CD14-positive monocyte (primary cell): ENCODE results near the gene MC3R. TPM values are rescaled to one million over a fixed set of nuclear protein-coding genes. Genes with fewer than 3 reads are reported as not detected.

Source experiments
- DNase-seq, 3 donors: peaks; one replicate each; pipeline ENCODE4 v3.0.0-alpha.2; 2011 to 2022
- H2AFZ ChIP-seq: 2 replicates; pipeline ENCODE4 v1.6.0; 2012; ENCODE audit warnings: mild to moderate bottlenecking, low read depth, low read length, inconsistent platforms; ENCODE audit not compliant: insufficient read depth, poor library complexity, severe bottlenecking
- H3K27ac ChIP-seq, 2 donors: 1 replicate in 1 of 2; 2 replicates in 1 of 2; pipeline ENCODE4 v1.5.1; 2012 to 2013; ENCODE audit warnings: low read length in 2 of 2, control low read depth in 1 of 2, inconsistent platforms in 1 of 2, low read depth in 1 of 2, mild to moderate bottlenecking in 1 of 2
- H3K27me3 ChIP-seq, 2 donors: one replicate each; pipeline versions ENCODE4 v1.6.0 to v1.6.1; 2011 to 2013; ENCODE audit warnings: low read length in 2 of 2; ENCODE audit not compliant: control insufficient read depth in 2 of 2, insufficient read depth in 2 of 2
- H3K36me3 ChIP-seq, 2 donors: replicated peaks in 1 of 2; 1 replicate in 1 of 2; 2 replicates in 1 of 2; pipeline versions ENCODE4 v1.5.1 to v1.6.1; 2012 to 2013; ENCODE audit warnings: low read length in 2 of 2, control low read depth in 1 of 2, inconsistent platforms in 1 of 2, mild to moderate bottlenecking in 1 of 2; ENCODE audit not compliant: insufficient read depth in 2 of 2, control insufficient read depth in 1 of 2
- H3K4me1 ChIP-seq, 2 donors: 1 replicate in 1 of 2; 2 replicates in 1 of 2; pipeline versions ENCODE4 v1.5.1 to v1.6.1; 2012 to 2013; ENCODE audit warnings: low read length in 2 of 2, control low read depth in 1 of 2, inconsistent platforms in 1 of 2, mild to moderate bottlenecking in 1 of 2, moderate library complexity in 1 of 2; ENCODE audit not compliant: insufficient read depth in 2 of 2, control insufficient read depth in 1 of 2
- H3K4me2 ChIP-seq: replicated peaks from 2 replicates; pipeline ENCODE3; 2012; ENCODE audit warnings: low read length, moderate library complexity, mild to moderate bottlenecking; ENCODE audit not compliant: poor library complexity, severe bottlenecking; ENCODE audit errors: extremely low read depth
- H3K4me3 ChIP-seq, 3 experiments: fragments of 200-600 bp in 1 of 3; sonication (generic) in 1 of 3; replicated peaks in 1 of 3; 1 replicate in 2 of 3; 2 replicates in 1 of 3; pipeline ENCODE4 v1.5.1; 2011 to 2013; ENCODE audit warnings: low read length in 3 of 3, mild to moderate bottlenecking in 3 of 3, control low read depth in 2 of 3, low read depth in 2 of 3, inconsistent platforms in 1 of 3, moderate library complexity in 1 of 3
- H3K79me2 ChIP-seq: 2 replicates; pipeline ENCODE4 v1.6.0; 2012; ENCODE audit warnings: mild to moderate bottlenecking, control low read depth, inconsistent platforms, low read length, moderate library complexity; ENCODE audit not compliant: insufficient read depth
- H3K9ac ChIP-seq: 2 replicates; pipeline ENCODE4 v1.6.0; 2017; ENCODE audit warnings: low read length, mild to moderate bottlenecking; ENCODE audit not compliant: insufficient read depth, poor library complexity, severe bottlenecking
- H3K9me3 ChIP-seq, 2 donors: replicated peaks in 1 of 2; 1 replicate in 1 of 2; 2 replicates in 1 of 2; pipeline versions ENCODE4 v1.5.1 to v1.6.1; 2012 to 2013; ENCODE audit warnings: low read length in 2 of 2, control low read depth in 1 of 2; ENCODE audit not compliant: control insufficient read depth in 1 of 2, insufficient read depth in 1 of 2
- H4K20me1 ChIP-seq: 2 replicates; pipeline ENCODE4 v1.6.0; 2012; ENCODE audit warnings: mild to moderate bottlenecking, low read length, control low read depth, moderate library complexity; ENCODE audit not compliant: insufficient read depth
- H3K27ac Mint-ChIP-seq, 7 donors: one replicate each; pipeline ENCODE4 v1.8.0; 2020; ENCODE audit warnings: mild to moderate bottlenecking in 7 of 7, mixed read lengths in 7 of 7, moderate library complexity in 6 of 7, inconsistent platforms in 2 of 7
- H3K27me3 Mint-ChIP-seq, 3 donors: one replicate each; pipeline ENCODE4 v1.8.0; 2021 to 2022; ENCODE audit warnings: low read depth in 3 of 3, mild to moderate bottlenecking in 3 of 3, mixed read lengths in 3 of 3, moderate library complexity in 3 of 3, inconsistent platforms in 1 of 3
- H3K36me3 Mint-ChIP-seq, 2 donors: one replicate each; pipeline ENCODE4 v1.8.0; 2020; ENCODE audit warnings: mixed read lengths in 2 of 2, inconsistent platforms in 1 of 2, mild to moderate bottlenecking in 1 of 2
- H3K4me1 Mint-ChIP-seq: one replicate; pipeline ENCODE4 v1.8.0; 2020; ENCODE audit warnings: mild to moderate bottlenecking, mixed read lengths
- H3K4me3 Mint-ChIP-seq, 2 donors: one replicate each; pipeline ENCODE4 v1.8.0; 2020; ENCODE audit warnings: mild to moderate bottlenecking in 2 of 2, mixed read lengths in 2 of 2, moderate library complexity in 1 of 2
- H3K9me3 Mint-ChIP-seq, 7 donors: one replicate each; pipeline ENCODE4 v1.8.0; 2020 to 2022; ENCODE audit warnings: mixed read lengths in 7 of 7, mild to moderate bottlenecking in 6 of 7, moderate library complexity in 6 of 7, inconsistent platforms in 2 of 7
- WGBS: methylation state at CpG from one replicate; pipeline ENCODE4 v1.1.5; 2013; ENCODE audit warnings: missing lambda C conversion rate; ENCODE audit not compliant: insufficient coverage; 5-methylcytosine and 5-hydroxymethylcytosine counted together
- intact Hi-C, 2 donors: fragments of 100-400 bp; cut with micrococcal nuclease; formaldehyde crosslinking; loops; one replicate each; pipeline versions ENCODE4 v1.15.0 to v1.15.1; 2023
- polyA plus RNA-seq, 3 donors: library from polyadenylated mRNA; depleted of rRNA in 1 of 3; unstranded in 2 of 3; stranded (reverse) in 1 of 3; fragments of 300-500 nt in 2 of 3; fragments of >200 nt in 1 of 3; fragmentation: Illumina TruSeq in 2 of 3; gene quantifications; 1 replicate in 2 of 3; 2 replicates in 1 of 3; pipeline ENCODE4 v1.2.3, GENCODE V29; 2012 to 2021
- TF ChIP-seq, protein P1 (sequence below): fragments of 200-600 bp; IDR thresholded peaks from one replicate; pipeline ENCODE4 v1.8.0; 2022; ENCODE audit warnings: antibody characterized with exemption, mild to moderate bottlenecking

MC3R gene
- polyA plus RNA-seq, 3 donors, result not detected

DNA sequence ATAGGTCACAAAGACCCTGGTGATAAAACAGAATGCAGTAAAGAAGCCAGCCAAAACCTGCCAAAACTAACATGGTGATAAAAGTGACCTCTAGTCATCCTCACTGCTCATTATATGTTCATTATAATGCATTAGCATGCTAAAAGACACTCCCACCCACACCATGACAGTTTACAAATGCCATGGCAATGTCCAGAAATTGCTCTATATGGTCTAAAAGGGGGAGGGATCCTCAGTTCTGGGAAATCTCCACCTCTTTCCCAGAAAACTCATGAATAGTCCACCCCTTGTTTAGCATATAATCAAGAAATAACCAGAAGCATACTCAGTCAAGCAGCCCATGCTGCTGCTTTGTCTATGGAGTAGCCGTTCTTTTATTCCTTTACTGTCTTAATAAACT lies 40.4 kb upstream of the MC3R start:
- 100% methylated on average over 1 of the region's 1 CpG for WGBS
- no peak overlapping the region for H3K4me3 Mint-ChIP-seq
- peaks cover 0 to 9% (median 0%) of the 10 kb centered on the region in 7 donors for H3K9me3 Mint-ChIP-seq
- Histone ChIP-seq H3K4me2 (no peak overlapping the region), H3K27me3 (no peaks in the 10 kb centered on the region), H3K27ac (no peak overlapping the region), H3K79me2 (no peaks in the 10 kb centered on the region), H3K4me1 (no peaks in the 10 kb centered on the region), H3K4me3 (no peak overlapping the region), H3K9ac (no peak overlapping the region), H3K9me3 (no peaks in the 10 kb centered on the region), H2AFZ (no peak overlapping the region), H4K20me1 (no peaks in the 10 kb centered on the region), H3K36me3 (no peaks in the 10 kb centered on the region)
- no peak for DNase-seq
- H3K4me1 Mint-ChIP-seq, result peaks cover 5% of the 10 kb centered on the region
- no peaks in the 10 kb centered on the region for H3K36me3 Mint-ChIP-seq
- no peak overlapping the region for H3K27ac Mint-ChIP-seq
- H3K27me3 Mint-ChIP-seq, result peaks cover 0 to 2% (median 0%) of the 10 kb centered on the region in 3 donors
- TF ChIP-seq, protein P1, sequence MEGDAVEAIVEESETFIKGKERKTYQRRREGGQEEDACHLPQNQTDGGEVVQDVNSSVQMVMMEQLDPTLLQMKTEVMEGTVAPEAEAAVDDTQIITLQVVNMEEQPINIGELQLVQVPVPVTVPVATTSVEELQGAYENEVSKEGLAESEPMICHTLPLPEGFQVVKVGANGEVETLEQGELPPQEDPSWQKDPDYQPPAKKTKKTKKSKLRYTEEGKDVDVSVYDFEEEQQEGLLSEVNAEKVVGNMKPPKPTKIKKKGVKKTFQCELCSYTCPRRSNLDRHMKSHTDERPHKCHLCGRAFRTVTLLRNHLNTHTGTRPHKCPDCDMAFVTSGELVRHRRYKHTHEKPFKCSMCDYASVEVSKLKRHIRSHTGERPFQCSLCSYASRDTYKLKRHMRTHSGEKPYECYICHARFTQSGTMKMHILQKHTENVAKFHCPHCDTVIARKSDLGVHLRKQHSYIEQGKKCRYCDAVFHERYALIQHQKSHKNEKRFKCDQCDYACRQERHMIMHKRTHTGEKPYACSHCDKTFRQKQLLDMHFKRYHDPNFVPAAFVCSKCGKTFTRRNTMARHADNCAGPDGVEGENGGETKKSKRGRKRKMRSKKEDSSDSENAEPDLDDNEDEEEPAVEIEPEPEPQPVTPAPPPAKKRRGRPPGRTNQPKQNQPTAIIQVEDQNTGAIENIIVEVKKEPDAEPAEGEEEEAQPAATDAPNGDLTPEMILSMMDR, result no peak
- intact Hi-C loops, result no loop called here

DNA sequence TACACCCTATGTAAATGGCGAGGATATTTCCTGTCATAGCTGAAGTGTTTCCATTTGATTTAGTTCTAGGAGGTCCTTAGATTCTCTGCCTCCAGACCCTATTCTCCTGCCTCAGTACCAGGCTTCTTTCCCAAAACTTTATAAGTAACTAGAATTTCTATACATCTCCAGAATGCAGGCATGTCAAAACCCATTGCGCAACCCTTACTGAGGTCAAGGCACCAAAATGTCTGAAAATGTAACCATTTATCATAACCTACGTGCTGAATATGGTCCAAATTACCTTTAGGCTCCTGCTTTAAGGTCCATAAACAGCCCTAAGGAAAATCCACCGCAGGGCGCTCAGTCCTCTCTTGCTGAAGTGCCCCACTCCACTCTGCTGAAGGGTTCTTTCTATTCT lies 37.5 kb upstream of the MC3R start:
- 83% methylated on average over 4 of the region's 5 CpGs for WGBS
- Histone ChIP-seq H3K4me1 (no peaks in the 10 kb centered on the region), H3K4me3 (no peak overlapping the region), H3K27ac (no peak overlapping the region), H3K9ac (no peak overlapping the region), H3K9me3 (no peaks in the 10 kb centered on the region), H2AFZ (no peak overlapping the region), H3K36me3 (no peaks in the 10 kb centered on the region), H4K20me1 (no peaks in the 10 kb centered on the region), H3K4me2 (no peak overlapping the region), H3K79me2 (no peaks in the 10 kb centered on the region), H3K27me3 (no peaks in the 10 kb centered on the region)
- Mint-ChIP-seq H3K36me3 (no peaks in the 10 kb centered on the region), H3K27me3 (peaks cover under 1 to 2% (median 2%) of the 10 kb centered on the region in 3 donors), H3K9me3 (peaks cover 0 to 9% (median 0%) of the 10 kb centered on the region in 7 donors), H3K27ac (no peak overlapping the region), H3K4me3 (no peak overlapping the region), H3K4me1 (peaks cover 5% of the 10 kb centered on the region)
- TF ChIP-seq, protein P1, result no peak
- no peak for DNase-seq
- intact Hi-C loops, result no loop called here
